ENCODE data around the gene PRKG1.

- TF ChIP-seq EZH2 (IDR thresholded peaks at IDR 0.05; ENCODE audit: borderline replicate concordance, low read depth, low read length, severe bottlenecking) = no peak
- no peak for TF ChIP-seq CTCF (IDR thresholded peaks at IDR 0.05; ENCODE audit: borderline replicate concordance, extremely low read depth, low read length, poor library complexity, severe bottlenecking)
Observed at GRCh38 chr10:51047857-51048256, 26.4 kb upstream of the PRKG1 start.
